Gastroesophageal sphincter (tissue), 4 donors: ENCODE measurements around the gene MVD. TPM values are rescaled to one million over a fixed set of nuclear protein-coding genes. Genes with fewer than 3 reads are reported as not detected.

Source experiments
- ATAC-seq: fragments of 150-250 bp; one replicate; pipeline ENCODE4 v1.9.1; 2016; ENCODE audit warnings: mild to moderate bottlenecking, moderate library complexity
- H3K27ac ChIP-seq, 4 donors: fragments of 200-600 bp; sonication (generic) in 3 of 4; 1 replicate in 3 of 4; 2 replicates in 1 of 4; pipeline ENCODE4 v1.5.1; 2016 to 2019
- H3K27me3 ChIP-seq: fragments of 200-600 bp; sonication (generic); one replicate; pipeline ENCODE4 v1.5.1; 2019
- H3K36me3 ChIP-seq, 2 donors: fragments of 200-600 bp; sonication (generic); one replicate each; pipeline ENCODE4 v1.5.1; 2019; ENCODE audit warnings: control low read depth in 1 of 2
- H3K4me1 ChIP-seq, 3 donors: fragments of 200-600 bp; sonication (generic); 1 replicate in 2 of 3; 2 replicates in 1 of 3; pipeline ENCODE4 v1.5.1; 2016 to 2019; ENCODE audit warnings: control low read depth in 2 of 3
- H3K4me3 ChIP-seq, 2 donors: fragments of 200-600 bp; sonication (generic); one replicate each; pipeline ENCODE4 v1.5.1; 2019; ENCODE audit warnings: mild to moderate bottlenecking in 1 of 2, moderate library complexity in 1 of 2
- H3K9me3 ChIP-seq, 3 donors: fragments of 200-600 bp; sonication (generic); one replicate each; pipeline ENCODE4 v1.5.1; 2017 to 2019; ENCODE audit warnings: control low read depth in 2 of 3
- CTCF ChIP-seq, 4 experiments: fragments of 200-600 bp in 2 of 4; fragments of 450-650 bp in 2 of 4; sonication (generic) in 1 of 4; IDR thresholded peaks; one replicate each; pipeline ENCODE4 v1.5.1; 2017 to 2019; ENCODE audit warnings: antibody characterized with exemption in 4 of 4, mild to moderate bottlenecking in 2 of 4, moderate library complexity in 2 of 4
- EP300 ChIP-seq: sonication (generic); formaldehyde crosslinking; IDR thresholded peaks from one replicate; pipeline ENCODE4 v1.6.1; 2017; ENCODE audit warnings: antibody characterized with exemption, mild to moderate bottlenecking
- POLR2A ChIP-seq, 2 donors: fragments of 450-650 bp; IDR thresholded peaks; one replicate each; pipeline ENCODE4 v1.6.1; 2017; ENCODE audit warnings: antibody characterized with exemption in 2 of 2, mild to moderate bottlenecking in 2 of 2, moderate library complexity in 1 of 2
- POLR2AphosphoS5 ChIP-seq: sonication (generic); formaldehyde crosslinking; IDR thresholded peaks from one replicate; pipeline ENCODE4 v1.6.1; 2017; ENCODE audit warnings: antibody characterized with exemption
- WGBS, 2 donors: methylation state at CpG; one replicate each; pipeline ENCODE4 v1.1.5; 2018; ENCODE audit warnings: low coverage in 1 of 2; 5-methylcytosine and 5-hydroxymethylcytosine counted together
- total RNA-seq, 4 donors: library from RNA; depleted of rRNA; stranded (reverse); fragments of >200 nt; gene quantifications; one replicate each; pipeline ENCODE4 v1.1.0, GENCODE V29; 2016

MVD gene
- total RNA-seq, 4 donors from 2014 or later: 21.3 to 30.3 (median 26.6) TPM

- Histone ChIP-seq H3K9me3 (no peaks in the 10 kb centered on the region), H3K27me3 (peaks cover 29% of the 10 kb centered on the region), H3K36me3 (peaks cover 0 to 47% of the 10 kb centered on the region in 2 donors), H3K4me1 (peaks cover 0 to 29% (median 9%) of the 10 kb centered on the region in 3 donors), H3K27ac (peak within 1 kb of the TSS in 3 of 4 donors; percentile 69 to 78 (median 71)), H3K4me3 (peak within 1 kb of the TSS; percentile 57 to 70)
- peak; percentile 82 for ATAC-seq
- WGBS, 2 donors: no CpG with 5 or more reads among the region's 41 CpGs
- TF ChIP-seq POLR2AphosphoS5: no peak
- no peak for TF ChIP-seq CTCF (IDR thresholded peaks at IDR 0.05)
- peak in 1 of 2 donors; percentile 45 for TF ChIP-seq POLR2A (IDR thresholded peaks at IDR 0.05)
Measured at GRCh38 chr16:88650749-88651275, 12.1 kb downstream of the MVD start, which contains the start of gene CYBA. Gene CYBA, minus strand, starts transcription at chr16:88651053. Its CDS starts 40 bp downstream, at chr16:88651013.

GRCh38 chr16:88649924-88650748 lies 12.8 kb downstream of the MVD start:
- H3K27me3 ChIP-seq: peaks cover 29% of the 10 kb centered on the region
- H3K36me3 ChIP-seq: peaks cover 0 to 42% of the 10 kb centered on the region in 2 donors
- H3K9me3 ChIP-seq: no peaks in the 10 kb centered on the region
- peak overlapping the region; percentile 57 to 70 for H3K4me3 ChIP-seq
- peak; percentile 34 for ATAC-seq
- peak overlapping the region in 3 of 4 donors; percentile 69 to 78 (median 71) for H3K27ac ChIP-seq
- TF ChIP-seq POLR2A (IDR thresholded peaks at IDR 0.05) (no peak), EP300 (no peak), CTCF (IDR thresholded peaks at IDR 0.05) (no peak), POLR2AphosphoS5 (no peak)
- H3K4me1 ChIP-seq: peaks cover 0 to 29% (median 9%) of the 10 kb centered on the region in 3 donors
- WGBS, 2 donors: 30% methylated on average over 2 of the region's 37 CpGs; no CpG with 5 or more reads in 1 of the 2 donors

- H3K27me3 ChIP-seq: peaks cover 29% of the 10 kb centered on the region
- peak overlapping the region in 3 of 4 donors; percentile 69 to 78 (median 71) for H3K27ac ChIP-seq
- peaks cover 0 to 34% of the 10 kb centered on the region in 2 donors for H3K36me3 ChIP-seq
- H3K4me1 ChIP-seq: peaks cover 0 to 29% (median 9%) of the 10 kb centered on the region in 3 donors
- H3K9me3 ChIP-seq: no peaks in the 10 kb centered on the region
- no peak for TF ChIP-seq CTCF (IDR thresholded peaks at IDR 0.05)
- no peak for TF ChIP-seq EP300
- TF ChIP-seq POLR2A (IDR thresholded peaks at IDR 0.05): no peak
- no peak for TF ChIP-seq POLR2AphosphoS5
- H3K4me3 ChIP-seq: peak overlapping the region in 1 of 2 donors; percentile 70
- ATAC-seq: no peak
- WGBS, 2 donors: 83 to 92% methylated on average over 8 to 11 of the region's 20 CpGs
Measured at GRCh38 chr16:88649195-88649923, 13.5 kb downstream of the MVD start.

- 60% methylated on average over 1 of the region's 22 CpGs; no CpG with 5 or more reads in 1 of the 2 donors for WGBS, 2 donors
- no peaks in the 10 kb centered on the region for H3K9me3 ChIP-seq
- no peak for TF ChIP-seq EP300
- no peak for TF ChIP-seq CTCF (IDR thresholded peaks at IDR 0.05)
- TF ChIP-seq POLR2AphosphoS5: no peak
- TF ChIP-seq POLR2A (IDR thresholded peaks at IDR 0.05): no peak
- H3K27ac ChIP-seq: no peak overlapping the region
- no peak for ATAC-seq
- H3K27me3 ChIP-seq: peaks cover 22% of the 10 kb centered on the region
- peaks cover 0 to 15% of the 10 kb centered on the region in 2 donors for H3K36me3 ChIP-seq
- H3K4me3 ChIP-seq: no peak overlapping the region
- peaks cover 0 to 29% (median 9%) of the 10 kb centered on the region in 3 donors for H3K4me1 ChIP-seq
Measured at GRCh38 chr16:88647178-88648070, 15.5 kb downstream of the MVD start.
